Raji (cell line): ENCODE results near the gene ACSM6.

ENCODE experiments used
- POLR2A ChIP-seq: IDR thresholded peaks from 2 replicates; pipeline ENCODE4 v1.6.1; 2011; ENCODE audit warnings: low read depth, low read length, control low read depth; ENCODE audit not compliant: insufficient read depth

ACSM6 gene

DNA sequence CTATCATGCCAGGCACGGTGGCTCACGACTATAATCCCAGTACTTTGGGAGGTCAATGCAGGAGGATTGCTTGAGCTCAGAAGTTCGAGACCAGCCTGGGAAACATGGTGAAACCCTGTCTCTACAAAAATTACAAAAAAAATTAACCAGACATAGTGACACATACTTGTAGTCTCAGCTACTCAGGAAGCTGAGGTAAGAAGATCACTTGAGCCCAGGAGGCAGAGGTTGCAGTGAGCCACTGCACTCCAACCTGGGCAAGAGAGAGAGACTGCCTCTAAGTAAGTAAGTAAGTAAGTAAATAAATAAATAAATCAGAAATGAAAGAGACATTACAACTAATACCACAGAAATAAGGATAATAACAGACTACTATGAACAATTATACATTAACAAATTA is 60.6 kb downstream of the ACSM6 start:
- TF ChIP-seq POLR2A = no peak

DNA sequence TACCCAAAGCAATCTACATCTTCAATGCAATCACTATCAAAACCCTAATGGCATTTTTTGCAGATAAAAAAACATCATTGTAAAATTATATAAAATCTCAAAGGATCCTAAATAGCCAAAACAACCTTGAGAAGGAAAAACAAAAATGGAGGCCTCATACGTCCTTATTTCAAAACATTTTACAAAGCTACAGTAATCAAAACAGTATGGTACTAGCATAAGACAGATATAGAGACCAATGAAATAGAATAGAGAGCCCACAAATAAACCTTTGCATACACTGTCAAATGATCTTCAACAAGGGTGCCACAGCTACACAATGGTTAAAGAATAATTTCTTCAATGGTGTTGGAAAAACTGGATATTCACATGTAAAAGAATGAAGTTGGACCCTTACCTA is 62.2 kb downstream of the ACSM6 start:
- TF ChIP-seq POLR2A = no peak

DNA sequence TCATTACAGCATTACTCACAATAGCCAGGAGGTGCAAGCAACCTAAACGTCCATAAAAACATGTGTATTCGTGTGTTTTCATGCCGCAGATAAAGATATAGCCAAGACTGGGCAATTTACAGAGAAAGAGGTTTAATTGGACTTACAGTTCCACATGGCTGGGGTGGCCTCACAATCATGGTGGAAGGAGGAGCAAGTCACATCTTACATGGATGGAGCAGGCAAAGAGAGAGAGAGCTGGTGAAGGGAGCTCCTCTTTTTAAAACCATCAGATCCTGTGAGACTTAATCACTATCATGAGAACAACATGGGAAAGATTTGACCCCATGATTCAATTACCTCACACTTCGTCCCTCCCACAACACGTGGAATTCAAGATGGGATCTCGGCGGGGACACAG is 63.8 kb downstream of the ACSM6 start:
- no peak for TF ChIP-seq POLR2A

DNA sequence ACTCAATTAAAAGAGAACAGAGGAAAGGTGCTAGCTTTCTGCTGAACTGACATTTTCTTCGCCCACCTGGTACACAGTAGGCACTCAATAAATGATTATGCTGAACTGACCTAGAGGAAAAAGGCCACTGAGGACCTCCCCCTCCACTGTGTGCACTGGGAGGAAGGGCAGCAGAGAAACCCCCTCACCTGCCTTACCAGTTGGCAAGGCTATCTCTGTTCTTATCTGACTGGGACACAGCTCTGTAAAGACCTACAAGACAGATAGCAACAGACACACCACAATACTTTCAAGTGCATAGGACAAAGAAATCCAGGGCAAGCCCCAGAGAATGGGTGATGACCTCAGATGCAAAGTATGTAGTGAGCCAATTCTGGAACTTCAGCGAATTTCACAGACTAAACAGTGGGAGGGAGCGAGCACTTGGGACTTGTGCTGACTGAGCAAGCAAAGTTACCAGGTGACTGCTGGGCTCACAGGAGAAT is 66.4 kb downstream of the ACSM6 start:
- TF ChIP-seq POLR2A = no peak

DNA sequence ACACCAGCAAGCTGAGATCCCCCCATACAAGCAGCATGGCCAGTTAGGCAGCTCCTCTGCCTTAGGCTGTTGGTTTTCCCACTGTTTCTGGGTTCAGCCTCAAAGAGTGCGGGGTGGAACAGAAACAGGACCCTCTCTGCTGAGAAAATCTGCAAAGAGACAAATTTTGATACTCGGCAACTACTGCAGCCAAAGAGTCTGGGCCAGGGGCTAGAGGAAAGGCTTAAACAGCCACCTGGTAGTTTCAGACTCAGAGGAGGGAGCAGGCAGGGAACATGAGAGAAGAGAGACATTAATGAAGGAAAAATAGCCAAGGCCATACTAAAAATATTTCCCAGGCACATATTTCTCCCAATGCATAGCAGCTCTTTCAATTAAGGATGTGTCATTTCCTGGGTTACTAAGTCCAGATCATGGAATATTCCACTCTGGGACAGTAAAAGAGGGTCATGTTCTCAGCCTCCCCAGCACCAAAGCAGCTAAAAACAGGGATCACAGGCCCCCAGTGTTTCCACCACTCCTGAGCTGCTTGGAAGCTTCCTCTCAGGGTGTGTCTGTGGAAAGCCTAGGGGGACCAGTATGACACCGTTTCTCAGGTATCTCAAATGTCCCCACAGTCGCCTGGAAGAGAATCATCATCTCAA is 67.0 kb downstream of the ACSM6 start:
- TF ChIP-seq POLR2A = no peak

DNA sequence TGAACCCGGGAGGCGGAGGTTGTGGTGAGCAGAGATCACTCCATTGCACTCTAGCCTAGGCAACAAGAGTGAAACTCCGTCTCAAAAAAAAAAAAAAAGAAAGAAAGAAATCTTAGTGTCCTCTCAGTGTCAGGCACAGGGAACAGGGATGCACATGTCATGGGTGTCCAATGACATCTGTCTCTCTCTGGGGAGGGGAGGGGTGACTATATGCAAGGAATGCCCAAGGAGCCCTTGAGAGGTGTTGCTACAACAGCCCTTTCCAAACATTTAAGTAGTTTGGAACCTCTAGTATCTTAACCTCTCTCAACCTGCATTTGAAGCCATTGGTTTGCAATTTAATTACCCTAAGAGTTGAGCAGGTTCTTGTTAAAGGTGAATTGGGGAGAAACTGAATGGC is 67.9 kb downstream of the ACSM6 start:
- no peak for TF ChIP-seq POLR2A

DNA sequence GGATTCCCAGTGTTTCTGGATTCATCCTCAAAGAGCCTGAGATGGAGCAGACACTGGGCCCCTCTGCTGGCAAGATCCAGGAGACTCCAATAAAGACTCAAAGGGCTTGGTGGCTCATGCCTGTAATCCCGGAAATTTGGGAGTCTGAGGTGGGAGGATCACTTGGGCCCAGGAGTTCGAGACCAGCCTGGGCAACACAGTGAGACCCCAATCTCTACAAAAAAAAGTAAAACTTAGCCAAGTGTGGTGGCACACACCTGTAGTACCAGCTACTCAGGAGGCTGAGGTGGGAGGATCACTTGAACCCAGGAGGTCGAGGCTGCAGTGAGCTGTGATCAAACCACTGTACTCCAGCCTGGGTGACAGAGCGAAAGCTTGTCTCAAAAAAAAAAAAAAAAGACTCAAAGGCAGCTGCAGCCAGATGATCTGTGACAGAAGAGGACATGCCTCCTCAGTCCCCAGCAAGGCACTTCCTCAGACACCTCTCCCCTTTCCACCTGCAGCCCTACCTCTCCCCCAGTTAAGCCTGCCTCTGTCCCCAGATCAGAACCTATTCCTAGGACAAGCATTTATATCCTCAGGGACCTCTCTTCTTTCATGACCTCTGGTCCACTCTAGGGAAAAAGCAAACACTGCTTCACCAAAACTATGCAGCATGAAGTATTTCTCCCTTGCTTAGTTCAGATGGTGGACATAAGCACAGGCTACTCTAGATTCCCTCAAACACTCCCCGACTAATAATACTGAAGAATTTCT is 68.9 kb downstream of the ACSM6 start:
- TF ChIP-seq POLR2A = no peak

DNA sequence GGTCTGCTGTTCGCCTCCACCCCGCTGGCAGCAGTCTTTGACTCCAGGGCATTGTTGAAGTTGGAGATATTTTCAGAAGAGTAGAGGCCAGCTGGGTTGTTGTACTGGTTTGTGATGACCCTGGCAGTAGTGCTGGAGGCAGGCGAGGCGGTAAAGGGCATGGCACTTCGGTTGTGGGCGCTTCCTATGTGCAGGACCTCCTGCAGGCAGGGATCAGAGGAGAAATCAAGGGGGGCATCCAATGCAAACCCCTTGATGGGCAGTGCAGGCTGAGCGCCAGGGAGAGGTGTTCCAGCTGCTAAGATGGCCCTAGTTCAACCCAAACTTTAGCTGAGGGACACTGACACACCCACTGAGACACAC is 69.8 kb downstream of the ACSM6 start:
- no peak for TF ChIP-seq POLR2A

DNA sequence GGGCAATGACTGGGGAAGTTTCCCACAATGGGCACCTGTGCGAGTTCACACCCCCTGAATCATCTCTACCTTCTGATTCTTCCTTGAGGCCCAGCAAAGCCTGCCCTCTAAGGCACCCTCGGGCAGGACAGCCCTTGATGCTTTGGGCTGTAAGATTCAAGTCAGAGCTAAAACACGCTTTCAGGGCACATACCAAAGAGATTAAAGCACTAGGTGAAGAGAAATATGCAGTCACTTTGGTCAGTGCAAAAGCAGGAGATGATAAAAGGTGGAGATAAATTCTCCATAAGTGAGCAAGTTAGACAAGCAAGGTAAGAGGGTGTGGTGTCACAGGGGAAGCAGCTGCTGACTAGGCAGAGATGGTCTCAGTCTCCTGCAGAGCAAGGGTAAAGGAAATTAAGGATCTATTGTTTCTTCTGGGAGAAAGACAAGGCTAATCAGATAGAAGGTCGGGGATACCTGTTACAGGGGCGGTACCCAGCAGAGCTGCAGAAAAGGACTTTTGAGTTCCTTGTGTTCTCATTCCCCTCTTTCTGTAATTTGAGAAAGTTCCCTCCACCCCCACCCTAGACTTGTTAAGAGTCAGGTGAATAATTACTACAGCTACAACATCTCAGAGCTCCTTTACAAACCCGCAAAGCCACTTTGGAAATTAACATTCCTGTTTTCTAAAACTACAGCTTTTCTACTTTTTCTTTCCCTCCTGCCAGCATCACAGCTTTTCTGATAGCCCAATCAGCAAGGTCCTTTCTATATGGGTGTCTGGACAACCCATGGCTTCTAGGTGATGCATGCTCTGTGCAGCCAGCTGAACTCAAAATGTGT is 70.4 kb downstream of the ACSM6 start:
- no peak for TF ChIP-seq POLR2A

DNA sequence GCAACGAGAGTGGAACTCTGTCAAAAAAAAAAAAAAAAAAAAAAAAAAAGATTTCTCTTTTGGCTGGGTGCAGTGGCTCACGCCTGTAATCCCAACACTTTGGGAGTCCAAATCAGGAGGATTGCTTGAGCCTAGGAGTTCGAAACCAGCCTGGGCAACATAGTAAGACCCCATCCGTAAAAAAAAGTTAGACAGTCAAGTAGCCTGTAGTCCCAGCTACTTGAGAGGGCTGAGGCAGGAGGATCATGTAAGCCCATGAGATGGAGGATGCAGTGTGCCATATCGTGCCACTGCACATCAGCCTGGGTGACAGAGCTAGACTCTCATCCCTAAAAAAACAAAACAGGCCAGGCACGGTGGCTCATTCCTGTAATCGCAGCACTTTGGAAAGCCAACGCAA is 71.5 kb downstream of the ACSM6 start:
- TF ChIP-seq POLR2A = no peak

DNA sequence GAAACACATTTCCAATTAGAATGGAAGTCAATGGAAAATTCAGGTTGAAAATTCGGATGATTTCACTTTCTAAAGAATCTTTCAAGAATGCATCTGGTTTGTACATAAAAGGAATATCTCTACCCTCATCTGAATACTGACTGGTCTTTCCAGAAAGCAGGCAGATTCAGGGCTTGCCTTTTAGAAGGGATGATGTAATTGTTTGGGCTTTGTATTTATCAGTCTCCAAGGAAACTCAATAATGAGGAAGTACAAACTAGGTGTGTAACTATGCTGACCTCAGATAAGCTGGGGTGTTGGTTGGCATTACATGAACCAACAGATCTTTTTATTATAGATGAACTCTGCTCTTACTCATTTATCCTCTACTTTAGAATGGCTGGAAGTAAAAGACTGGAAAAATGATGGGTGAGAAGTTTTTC is 72.6 kb downstream of the ACSM6 start:
- no peak for TF ChIP-seq POLR2A

DNA sequence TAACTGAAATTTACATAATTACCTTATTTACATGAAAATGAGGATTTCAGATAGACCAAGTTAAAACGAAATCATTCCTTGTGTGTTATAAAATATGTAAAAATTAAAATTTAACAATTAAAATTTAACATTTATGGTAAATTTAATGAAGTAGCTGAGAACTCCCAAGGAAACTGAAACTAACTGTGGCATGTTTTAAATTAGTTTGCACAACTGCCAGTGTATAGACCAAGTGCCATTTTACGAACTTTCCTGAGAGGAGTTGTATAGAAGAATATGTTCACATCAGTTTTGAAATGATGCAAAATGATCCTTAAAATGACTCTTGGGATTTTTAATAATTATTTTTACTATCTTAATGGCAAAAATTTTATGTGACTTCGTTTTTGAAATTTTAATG is 73.2 kb downstream of the ACSM6 start:
- TF ChIP-seq POLR2A = no peak

DNA sequence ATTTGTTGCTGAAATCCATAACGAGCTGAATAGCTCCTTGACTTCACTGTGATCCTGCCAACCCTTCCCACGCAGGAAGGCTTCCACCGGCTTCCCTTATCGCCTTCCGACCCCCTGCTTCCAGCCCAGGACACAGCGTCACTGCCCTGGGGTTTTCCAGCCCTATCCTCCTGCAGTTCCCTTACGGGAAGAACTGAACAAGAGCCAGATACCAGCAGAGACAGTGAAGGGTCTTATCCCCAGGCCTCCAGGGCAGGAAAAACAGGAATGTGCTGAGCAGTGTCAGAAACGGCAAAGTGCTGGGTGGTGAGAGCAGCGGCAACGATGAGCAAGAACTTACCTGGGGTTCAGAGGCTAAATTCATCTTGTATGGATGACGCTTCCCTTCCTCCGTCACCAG is 74.4 kb downstream of the ACSM6 start:
- no peak for TF ChIP-seq POLR2A

DNA sequence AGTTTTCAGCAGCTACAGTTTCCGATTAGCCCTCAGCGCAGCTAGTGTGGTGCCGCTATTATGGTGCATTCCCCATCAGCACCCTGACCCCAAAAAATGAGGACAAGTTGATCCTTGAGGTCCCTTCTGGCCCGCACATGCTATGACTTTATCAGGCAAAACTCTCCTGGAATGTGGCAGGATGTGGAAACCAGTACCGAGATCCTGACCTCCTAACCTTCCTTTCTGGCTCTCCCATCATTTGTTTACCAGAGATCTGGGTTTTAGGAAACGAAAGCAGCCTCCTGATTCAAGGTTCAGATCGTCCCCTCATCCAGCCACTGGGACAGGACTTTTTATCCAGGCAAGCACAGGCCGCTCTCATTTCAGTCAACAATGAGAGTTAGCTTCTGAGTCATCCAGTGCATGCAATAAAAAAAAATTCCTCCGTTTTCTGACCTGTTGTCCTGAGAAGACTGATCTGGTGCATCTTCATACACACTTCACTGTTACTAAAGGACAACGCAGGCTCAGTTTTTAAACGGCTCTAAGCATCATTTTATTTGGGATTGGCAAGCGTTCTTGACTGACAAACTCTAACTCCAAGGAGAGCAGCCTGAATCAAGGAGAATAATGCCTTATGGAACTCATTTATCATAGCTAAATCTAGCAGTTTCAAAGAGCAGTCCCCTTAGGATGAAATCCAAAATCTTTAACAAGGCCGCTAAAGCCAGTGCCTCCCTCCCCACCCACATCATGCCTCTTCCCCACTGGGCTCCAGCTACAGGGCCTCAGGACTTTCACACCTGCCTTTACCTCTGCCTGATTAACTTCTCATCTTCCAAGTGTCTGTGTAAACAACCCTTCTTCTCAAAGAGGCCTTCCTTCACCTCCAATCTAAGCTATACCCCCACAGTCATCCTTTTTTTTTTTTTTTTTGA is 79.6 kb downstream of the ACSM6 start:
- TF ChIP-seq POLR2A = no peak
